AG08395 (cell line): ENCODE measurements around the gene DIP2C.
A peak's percentile ranks its signal among the peaks of the same experiment; 100 is the strongest.

Experiments
- DNase-seq: peaks from one replicate; pipeline ENCODE4 v3.0.0; 2012; ENCODE audit warnings: mixed read lengths, low spot score

Gene DIP2C

GRCh38 chr10:625751-626711 is 63.4 kb downstream of the DIP2C start:
- DNase-seq, result no peak

GRCh38 chr10:625333-625696 is 64.2 kb downstream of the DIP2C start:
- no peak for DNase-seq

GRCh38 chr10:624605-625332 is 64.7 kb downstream of the DIP2C start:
- no peak for DNase-seq

- no peak for DNase-seq
Measured at GRCh38 chr10:624312-624604, 65.2 kb downstream of the DIP2C start.

GRCh38 chr10:623477-624311 is 65.8 kb downstream of the DIP2C start:
- DNase-seq, result no peak

- DNase-seq, result no peak
Measured at GRCh38 chr10:623014-623413, 66.5 kb downstream of the DIP2C start.

GRCh38 chr10:621981-622740 is 67.3 kb downstream of the DIP2C start:
- DNase-seq, result no peak

GRCh38 chr10:621513-621912 is 68.0 kb downstream of the DIP2C start:
- DNase-seq, result no peak

GRCh38 chr10:620971-621370 is 68.5 kb downstream of the DIP2C start:
- DNase-seq, result no peak

GRCh38 chr10:620417-620816 is 69.1 kb downstream of the DIP2C start:
- no peak for DNase-seq

- DNase-seq, result no peak
Measured at GRCh38 chr10:619710-620109, 69.8 kb downstream of the DIP2C start.

- DNase-seq, result no peak
Measured at GRCh38 chr10:618229-618989, 71.1 kb downstream of the DIP2C start.

GRCh38 chr10:617471-617870 is 72.0 kb downstream of the DIP2C start:
- no peak for DNase-seq

- peak; percentile 86 for DNase-seq
Measured at GRCh38 chr10:615583-616152, 73.8 kb downstream of the DIP2C start.

- peak; percentile 77 for DNase-seq
Measured at GRCh38 chr10:614790-615582, 74.5 kb downstream of the DIP2C start.

GRCh38 chr10:614139-614711 is 75.2 kb downstream of the DIP2C start:
- no peak for DNase-seq

- no peak for DNase-seq
Measured at GRCh38 chr10:613271-614138, 76.0 kb downstream of the DIP2C start.

GRCh38 chr10:612696-613095 is 76.8 kb downstream of the DIP2C start:
- DNase-seq, result no peak
